ENCODE results near the gene IL19.

Gene IL19

GRCh38 chr1:206856674-206857464 lies 86.3 kb downstream of the IL19 start:
- Histone ChIP-seq H3K4me2 (ENCODE audit: low read length) (no peak overlapping the region), H3K27ac (ENCODE audit: low read depth, low read length) (no peak overlapping the region), H3K4me3 (ENCODE audit: low read depth, low read length) (no peak overlapping the region)

GRCh38 chr1:206859082-206859521 lies 88.5 kb downstream of the IL19 start:
- Histone ChIP-seq H4K12ac (ENCODE audit: low read depth, low read length) (no peak overlapping the region), H3K36me3 (ENCODE audit: control insufficient read depth in 1 of 2, insufficient read depth in 2 of 2, low read length in 2 of 2) (no peaks in the 10 kb centered on the region), H3K23ac (ENCODE audit: low read length) (no peak overlapping the region), H3K18ac (ENCODE audit: low read length) (no peak overlapping the region), H2BK120ac (ENCODE audit: insufficient read depth, low read length, poor library complexity) (no peak overlapping the region), H3K4ac (ENCODE audit: low read depth, low read length) (no peak overlapping the region), H3K9me3 (ENCODE audit: insufficient read depth, low read depth, low read length) (peaks cover 2% of the 10 kb centered on the region), H3K27ac (ENCODE audit: low read depth, low read length) (no peak overlapping the region), H2BK5ac (ENCODE audit: low read depth, low read length, poor library complexity) (no peak overlapping the region), H3K4me1 (ENCODE audit: control insufficient read depth in 1 of 2, insufficient read depth in 2 of 2, low read length in 2 of 2) (peaks cover 4 to 6% of the 10 kb centered on the region in 2 experiments), H3K14ac (ENCODE audit: low read length) (no peak overlapping the region), H3K79me1 (ENCODE audit: low read length) (no peaks in the 10 kb centered on the region), H3K79me2 (ENCODE audit: control insufficient read depth, insufficient read depth, low read length, poor library complexity) (no peaks in the 10 kb centered on the region), H3K27me3 (ENCODE audit: insufficient read depth, low read length) (peaks cover 1% of the 10 kb centered on the region), H4K91ac (ENCODE audit: low read depth, low read length) (no peak overlapping the region), H3K4me2 (ENCODE audit: low read length) (no peak overlapping the region), H3K9ac (ENCODE audit: low read length) (no peak overlapping the region), H2AFZ (ENCODE audit: insufficient read depth, low read length, poor library complexity) (no peak overlapping the region), H3K4me3 (ENCODE audit: low read depth, low read length) (no peak overlapping the region), H2BK12ac (ENCODE audit: low read length) (no peak overlapping the region), H4K8ac (ENCODE audit: low read depth, low read length) (no peak overlapping the region), H2AK5ac (ENCODE audit: low read length) (no peak overlapping the region)
- WGBS (ENCODE audit: extremely low coverage, insufficient coverage, insufficient read length), result no CpG with 5 or more reads among the region's 5 CpGs
- DNase-seq, result peak in 1 of 2 donors; percentile 64

More at GRCh38 chr1:206856674-206857464, 86.3 kb downstream of the IL19 start:
- Histone ChIP-seq H2AK5ac (ENCODE audit: low read length) (no peak overlapping the region), H3K4ac (ENCODE audit: low read depth, low read length) (no peak overlapping the region), H4K12ac (ENCODE audit: low read depth, low read length) (no peak overlapping the region), H4K8ac (ENCODE audit: low read depth, low read length) (no peak overlapping the region), H3K79me2 (ENCODE audit: control insufficient read depth, insufficient read depth, low read length, poor library complexity) (no peaks in the 10 kb centered on the region), H3K14ac (ENCODE audit: low read length) (no peak overlapping the region), H2BK120ac (ENCODE audit: insufficient read depth, low read length, poor library complexity) (no peak overlapping the region), H4K91ac (ENCODE audit: low read depth, low read length) (no peak overlapping the region), H2AFZ (ENCODE audit: insufficient read depth, low read length, poor library complexity) (no peak overlapping the region), H2BK5ac (ENCODE audit: low read depth, low read length, poor library complexity) (no peak overlapping the region), H3K4me1 (ENCODE audit: control insufficient read depth in 1 of 2, insufficient read depth in 2 of 2, low read length in 2 of 2) (peaks cover 4 to 6% of the 10 kb centered on the region in 2 experiments), H3K36me3 (ENCODE audit: control insufficient read depth in 1 of 2, insufficient read depth in 2 of 2, low read length in 2 of 2) (no peaks in the 10 kb centered on the region), H2BK12ac (ENCODE audit: low read length) (no peak overlapping the region), H3K9me3 (ENCODE audit: insufficient read depth, low read depth, low read length) (peaks cover 2% of the 10 kb centered on the region), H3K79me1 (ENCODE audit: low read length) (no peaks in the 10 kb centered on the region), H3K9ac (ENCODE audit: low read length) (no peak overlapping the region), H3K18ac (ENCODE audit: low read length) (no peak overlapping the region), H3K27me3 (ENCODE audit: insufficient read depth, low read length) (peaks cover 1% of the 10 kb centered on the region), H3K23ac (ENCODE audit: low read length) (no peak overlapping the region)
- no peak for DNase-seq
- WGBS (ENCODE audit: extremely low coverage, insufficient coverage, insufficient read length), result no CpG with 5 or more reads among the region's 5 CpGs

DNA sequence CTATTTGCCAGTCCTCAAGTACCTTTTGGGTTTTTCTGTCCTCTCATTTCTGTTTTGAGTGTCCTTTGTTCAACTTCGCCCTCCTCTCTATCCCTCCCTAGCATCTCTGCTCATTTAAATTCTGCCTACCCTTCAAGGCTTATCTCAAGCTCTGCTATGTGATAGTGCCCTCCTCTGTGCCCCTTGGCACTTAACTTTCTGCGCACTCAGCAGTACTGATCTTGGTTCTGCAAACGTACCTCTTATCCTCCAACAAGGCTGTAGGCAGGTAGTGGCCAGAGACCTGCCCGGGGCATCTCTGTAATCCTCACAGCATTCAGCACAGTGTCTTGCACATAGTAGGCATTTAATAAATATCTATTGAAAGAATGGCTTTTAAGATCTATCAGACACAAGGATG lies 89.6 kb downstream of the IL19 start:
- H2AK5ac ChIP-seq (ENCODE audit: low read length), result no peak overlapping the region
- H3K27ac ChIP-seq (ENCODE audit: low read depth, low read length), result no peak overlapping the region
- no peak overlapping the region for H3K23ac ChIP-seq (ENCODE audit: low read length)
- no peak overlapping the region for H3K14ac ChIP-seq (ENCODE audit: low read length)
- no peak overlapping the region for H3K4me2 ChIP-seq (ENCODE audit: low read length)
- H4K91ac ChIP-seq (ENCODE audit: low read depth, low read length), result no peak overlapping the region
- H3K4ac ChIP-seq (ENCODE audit: low read depth, low read length), result no peak overlapping the region
- H3K27me3 ChIP-seq (ENCODE audit: insufficient read depth, low read length), result peaks cover 1% of the 10 kb centered on the region
- no peak overlapping the region for H2AFZ ChIP-seq (ENCODE audit: insufficient read depth, low read length, poor library complexity)
- DNase-seq, result no peak
- H4K8ac ChIP-seq (ENCODE audit: low read depth, low read length), result no peak overlapping the region
- H3K9me3 ChIP-seq (ENCODE audit: insufficient read depth, low read depth, low read length), result peaks cover 2% of the 10 kb centered on the region
- H2BK5ac ChIP-seq (ENCODE audit: low read depth, low read length, poor library complexity), result no peak overlapping the region
- no peak overlapping the region for H2BK12ac ChIP-seq (ENCODE audit: low read length)
- H2BK120ac ChIP-seq (ENCODE audit: insufficient read depth, low read length, poor library complexity), result no peak overlapping the region
- H3K79me1 ChIP-seq (ENCODE audit: low read length), result no peaks in the 10 kb centered on the region
- H3K4me1 ChIP-seq (ENCODE audit: control insufficient read depth in 1 of 2, insufficient read depth in 2 of 2, low read length in 2 of 2), result peaks cover 4% of the 10 kb centered on the region in 2 experiments
- no peak overlapping the region for H3K18ac ChIP-seq (ENCODE audit: low read length)
- H3K4me3 ChIP-seq (ENCODE audit: low read depth, low read length), result no peak overlapping the region
- H3K9ac ChIP-seq (ENCODE audit: low read length), result no peak overlapping the region
- WGBS (ENCODE audit: extremely low coverage, insufficient coverage, insufficient read length), result no CpG with 5 or more reads among the region's 4 CpGs
- H3K36me3 ChIP-seq (ENCODE audit: control insufficient read depth in 1 of 2, insufficient read depth in 2 of 2, low read length in 2 of 2), result no peaks in the 10 kb centered on the region
- no peak overlapping the region for H4K12ac ChIP-seq (ENCODE audit: low read depth, low read length)
- no peaks in the 10 kb centered on the region for H3K79me2 ChIP-seq (ENCODE audit: control insufficient read depth, insufficient read depth, low read length, poor library complexity)

DNA sequence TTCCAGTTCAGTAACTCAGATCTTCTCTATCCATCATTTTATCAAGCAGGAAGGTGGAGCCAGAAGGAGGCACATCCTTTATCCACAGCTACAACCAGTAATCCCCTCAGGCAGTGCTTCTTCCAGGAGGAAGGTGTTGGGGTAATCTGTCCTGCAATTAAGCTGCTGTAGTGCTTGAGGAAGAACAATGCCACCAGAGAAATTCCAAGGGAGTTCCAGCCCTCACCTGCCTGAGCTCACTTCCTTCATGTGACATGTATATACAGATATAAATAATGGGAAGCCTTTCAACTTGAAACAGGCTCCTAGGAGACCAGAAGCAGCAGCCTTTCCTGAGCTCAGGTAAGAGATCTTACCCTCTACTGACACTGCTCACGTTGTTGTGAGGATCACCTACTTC lies 92.7 kb downstream of the IL19 start:
- no peak overlapping the region for H2AFZ ChIP-seq (ENCODE audit: insufficient read depth, low read length, poor library complexity)
- no peak overlapping the region for H2BK12ac ChIP-seq (ENCODE audit: low read length)
- no peak overlapping the region for H4K91ac ChIP-seq (ENCODE audit: low read depth, low read length)
- H4K12ac ChIP-seq (ENCODE audit: low read depth, low read length), result no peak overlapping the region
- peaks cover 4% of the 10 kb centered on the region in 2 experiments for H3K4me1 ChIP-seq (ENCODE audit: control insufficient read depth in 1 of 2, insufficient read depth in 2 of 2, low read length in 2 of 2)
- H2BK120ac ChIP-seq (ENCODE audit: insufficient read depth, low read length, poor library complexity), result no peak overlapping the region
- H2AK5ac ChIP-seq (ENCODE audit: low read length), result no peak overlapping the region
- no peak overlapping the region for H3K18ac ChIP-seq (ENCODE audit: low read length)
- H3K4ac ChIP-seq (ENCODE audit: low read depth, low read length), result no peak overlapping the region
- H2BK5ac ChIP-seq (ENCODE audit: low read depth, low read length, poor library complexity), result no peak overlapping the region
- H3K4me3 ChIP-seq (ENCODE audit: low read depth, low read length), result no peak overlapping the region
- H4K8ac ChIP-seq (ENCODE audit: low read depth, low read length), result no peak overlapping the region
- H3K27ac ChIP-seq (ENCODE audit: low read depth, low read length), result no peak overlapping the region
- H3K23ac ChIP-seq (ENCODE audit: low read length), result no peak overlapping the region
- no peak overlapping the region for H3K14ac ChIP-seq (ENCODE audit: low read length)
- no peak overlapping the region for H3K9ac ChIP-seq (ENCODE audit: low read length)
- H3K79me1 ChIP-seq (ENCODE audit: low read length), result no peaks in the 10 kb centered on the region
- no CpG with 5 or more reads among the region's 1 CpG for WGBS (ENCODE audit: extremely low coverage, insufficient coverage, insufficient read length)
- peaks cover 1% of the 10 kb centered on the region for H3K27me3 ChIP-seq (ENCODE audit: insufficient read depth, low read length)
- no peaks in the 10 kb centered on the region for H3K36me3 ChIP-seq (ENCODE audit: control insufficient read depth in 1 of 2, insufficient read depth in 2 of 2, low read length in 2 of 2)
- no peak overlapping the region for H3K4me2 ChIP-seq (ENCODE audit: low read length)
- DNase-seq, result no peak
- H3K9me3 ChIP-seq (ENCODE audit: insufficient read depth, low read depth, low read length), result peaks cover 2% of the 10 kb centered on the region
- no peaks in the 10 kb centered on the region for H3K79me2 ChIP-seq (ENCODE audit: control insufficient read depth, insufficient read depth, low read length, poor library complexity)

Data from trophoblast cell (in vitro differentiated cells and primary cell).